Cardiac fibroblast (primary cell): ENCODE data around the gene TMEM178B.
A peak's percentile ranks its signal among the peaks of the same experiment; 100 is the strongest.

Experiments
- DNase-seq, 2 donors: peaks; one replicate each; pipeline versions ENCODE4 v3.0.0 to v3.0.0-alpha.2; 2010; ENCODE audit warnings: low read depth in 2 of 2
- H3K4me3 ChIP-seq, 2 donors: replicated peaks in 1 of 2; 1 replicate in 1 of 2; 2 replicates in 1 of 2; pipeline ENCODE4 v1.5.1; 2011; ENCODE audit warnings: low read depth in 2 of 2, low read length in 2 of 2, mild to moderate bottlenecking in 2 of 2, moderate library complexity in 1 of 2
- CTCF ChIP-seq: IDR thresholded peaks from one replicate; pipeline ENCODE4 v1.5.1; 2011; ENCODE audit warnings: low read depth, mild to moderate bottlenecking, low read length, inconsistent platforms

Gene TMEM178B

GRCh38 chr7:141154131-141154732 lies 80.4 kb downstream of the TMEM178B start:
- no peak for TF ChIP-seq CTCF
- no peak overlapping the region for H3K4me3 ChIP-seq

DNA sequence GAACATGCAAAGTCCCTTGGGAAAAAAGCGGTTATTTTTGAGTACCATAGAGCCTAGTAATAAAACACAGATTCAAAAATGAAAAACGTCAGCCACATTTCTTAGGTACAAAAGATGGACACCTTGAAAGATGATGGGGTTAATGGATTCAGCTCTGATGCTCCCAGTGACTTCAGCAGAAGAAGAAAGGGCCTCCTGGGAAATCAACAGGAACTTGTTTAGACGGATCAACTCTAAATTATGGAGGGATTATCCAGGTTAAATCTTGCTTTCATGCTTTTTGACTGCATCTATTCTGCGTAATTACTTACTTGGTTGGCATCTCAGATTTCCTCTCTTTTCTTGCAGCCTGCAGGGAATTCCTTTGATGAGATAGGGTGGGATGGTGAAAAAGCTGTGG lies 82.5 kb downstream of the TMEM178B start:
- DNase-seq: no peak
- no peak for TF ChIP-seq CTCF

More at GRCh38 chr7:141154131-141154732, 80.4 kb downstream of the TMEM178B start:
- no peak for DNase-seq

GRCh38 chr7:141157138-141157765 lies 83.4 kb downstream of the TMEM178B start:
- no peak for DNase-seq
- H3K4me3 ChIP-seq: no peak overlapping the region
- no peak for TF ChIP-seq CTCF

More for the DNA sequence above, 82.5 kb downstream of the TMEM178B start:
- no peak overlapping the region for H3K4me3 ChIP-seq

DNA sequence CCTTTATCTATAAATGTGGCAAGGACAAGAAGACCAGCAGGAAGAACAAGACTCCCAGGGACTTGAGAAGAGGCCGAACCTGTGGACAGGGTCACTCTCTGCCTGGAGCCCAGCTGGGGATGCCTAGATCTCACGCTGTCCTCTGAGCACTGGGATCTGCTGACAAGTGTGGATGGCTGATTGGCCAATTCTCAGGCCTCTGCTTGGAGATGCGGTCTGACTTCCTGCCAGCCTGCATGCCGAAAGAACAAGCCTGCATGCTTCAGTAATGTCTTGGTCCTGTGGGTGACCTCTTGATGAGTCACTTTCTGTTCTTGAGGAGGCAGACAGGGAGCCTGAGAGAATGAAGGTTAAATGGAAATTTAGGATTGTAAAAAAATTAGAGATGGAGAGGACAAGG lies 84.7 kb downstream of the TMEM178B start:
- TF ChIP-seq CTCF: no peak
- H3K4me3 ChIP-seq: no peak overlapping the region
- DNase-seq: peak; percentile 70 to 89

- DNase-seq: no peak
- TF ChIP-seq CTCF: no peak
- H3K4me3 ChIP-seq: no peak overlapping the region
These were observed 86.5 kb downstream of the TMEM178B start for GRCh38 chr7:141160246-141160860.

GRCh38 chr7:141161550-141162535 lies 88.0 kb downstream of the TMEM178B start:
- no peak for DNase-seq
- no peak for TF ChIP-seq CTCF
- no peak overlapping the region for H3K4me3 ChIP-seq
